K562 (cell line): ENCODE results near the gene SCYGR3. TPM values are rescaled to one million over a fixed set of nuclear protein-coding genes. Genes with fewer than 3 reads are reported as not detected.

Experiments used
- BRD4 ChIP-seq: fragments of 200-600 bp; sonication (generic); IDR thresholded peaks from 2 replicates; pipeline ENCODE4 v1.6.1; 2017; ENCODE audit warnings: inconsistent platforms
- GATAD2A ChIP-seq: fragments of 450-650 bp; IDR thresholded peaks from 2 replicates; pipeline ENCODE4 v1.6.1; 2017
- MCM5 ChIP-seq: fragments of 450-650 bp; IDR thresholded peaks from 2 replicates; pipeline ENCODE4 v1.6.1; 2016; ENCODE audit warnings: low read depth
- NR4A1 ChIP-seq, 2 experiments: fragments of 250-450 bp in 1 of 2; fragments of 450-650 bp in 1 of 2; sonication (Bioruptor Pico) in 1 of 2; IDR thresholded peaks; 2 replicates each; pipeline versions ENCODE4 v1.4.0 to v1.6.1; 2016 to 2020; ENCODE audit warnings: mild to moderate bottlenecking in 2 of 2, missing compliant biosample characterization in 1 of 2, missing genetic modification characterization in 1 of 2, moderate library complexity in 1 of 2
- ZNF764 ChIP-seq: fragments of 250-450 bp; sonication (Bioruptor Pico); IDR thresholded peaks from 2 replicates; pipeline ENCODE4 v1.4.0; 2020; ENCODE audit warnings: low read depth, mild to moderate bottlenecking, moderate library complexity
- polyA plus RNA-seq, 8 experiments: library from polyadenylated mRNA; depleted of rRNA in 4 of 8; stranded (reverse) in 5 of 8; unstranded in 3 of 8; fragments of >200 nt; fragmentation: Nextera tagmentation in 2 of 8; fragmentation: Illumina TruSeq in 1 of 8; extraction: Ambion mirVana in 2 of 8; extraction: Trizol in 1 of 8; gene quantifications; 2 replicates each; pipeline versions ENCODE4 v1.2.1 to v1.2.3, GENCODE V29; 2011 to 2014; ENCODE audit warnings: inconsistent platforms in 1 of 8, missing spikeins in 1 of 8
- total RNA-seq, 7 experiments: library from RNA; depleted of rRNA in 6 of 7; stranded (reverse); fragments of >200 nt in 6 of 7; fragmentation: Illumina TruSeq in 2 of 7; extraction: Trizol in 2 of 7; gene quantifications; 2 replicates each; pipeline versions ENCODE4 v1.2.1 to v1.2.3, GENCODE V29; 2011 to 2021; ENCODE audit warnings: low replicate concordance in 1 of 7
- TF ChIP-seq, protein P1 (sequence below): fragments of 200-600 bp; sonication (generic); IDR thresholded peaks from one replicate; pipeline ENCODE4 v1.6.1; 2012; ENCODE audit warnings: mild to moderate bottlenecking, low read depth, low read length, inconsistent platforms
- TF ChIP-seq, protein P2 (sequence below): sonication (generic); formaldehyde crosslinking; IDR thresholded peaks from 2 replicates; pipeline ENCODE4 v1.9.0; 2022; ENCODE audit warnings: mild to moderate bottlenecking, missing genetic modification reagents
- TF ChIP-seq, protein P3 (sequence below): fragments of 200-800 bp; sonication (Bioruptor generic); IDR thresholded peaks from 2 replicates; pipeline ENCODE4 v1.6.1; 2016; ENCODE audit warnings: missing genetic modification characterization, missing compliant biosample characterization

SCYGR3 gene
- total and polyA plus RNA-seq, 9 of the 15 experiments (the other 6 are each of a cell fraction or from before 2014, with no cell fraction given): not detected

DNA sequence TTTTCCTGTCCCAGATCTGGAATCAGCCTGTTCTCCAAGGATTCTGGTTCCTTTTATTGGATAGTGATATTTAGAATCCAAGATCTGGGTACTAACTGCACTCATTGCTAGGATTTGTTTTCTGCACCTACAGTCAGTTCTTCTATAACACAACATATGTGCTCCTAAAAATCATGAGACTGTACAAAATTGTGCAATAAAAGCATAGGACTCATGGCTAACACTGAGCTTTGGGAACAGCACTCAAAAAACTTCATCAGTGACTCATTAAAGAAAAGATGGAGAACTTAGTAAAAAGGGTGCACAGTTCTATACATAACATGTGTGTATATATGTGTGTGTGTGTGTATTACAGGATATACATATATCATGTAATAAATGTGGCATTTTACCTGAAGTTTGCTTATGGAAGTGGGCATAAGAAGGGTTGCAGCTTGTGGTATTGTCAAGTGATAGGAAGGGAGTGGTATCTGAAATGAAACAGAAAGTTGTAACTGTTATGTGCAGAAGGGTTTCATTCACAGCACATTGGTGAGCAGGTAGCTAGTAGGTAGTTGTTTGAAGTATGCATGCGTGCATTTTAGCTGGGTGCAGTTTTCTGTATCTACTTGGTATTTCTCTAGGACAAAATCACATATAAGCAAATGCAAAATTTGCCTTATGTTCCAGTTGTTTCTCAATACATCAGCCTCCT lies 21.8 kb downstream of the SCYGR3 start (continued):
- TF ChIP-seq, protein P1, sequence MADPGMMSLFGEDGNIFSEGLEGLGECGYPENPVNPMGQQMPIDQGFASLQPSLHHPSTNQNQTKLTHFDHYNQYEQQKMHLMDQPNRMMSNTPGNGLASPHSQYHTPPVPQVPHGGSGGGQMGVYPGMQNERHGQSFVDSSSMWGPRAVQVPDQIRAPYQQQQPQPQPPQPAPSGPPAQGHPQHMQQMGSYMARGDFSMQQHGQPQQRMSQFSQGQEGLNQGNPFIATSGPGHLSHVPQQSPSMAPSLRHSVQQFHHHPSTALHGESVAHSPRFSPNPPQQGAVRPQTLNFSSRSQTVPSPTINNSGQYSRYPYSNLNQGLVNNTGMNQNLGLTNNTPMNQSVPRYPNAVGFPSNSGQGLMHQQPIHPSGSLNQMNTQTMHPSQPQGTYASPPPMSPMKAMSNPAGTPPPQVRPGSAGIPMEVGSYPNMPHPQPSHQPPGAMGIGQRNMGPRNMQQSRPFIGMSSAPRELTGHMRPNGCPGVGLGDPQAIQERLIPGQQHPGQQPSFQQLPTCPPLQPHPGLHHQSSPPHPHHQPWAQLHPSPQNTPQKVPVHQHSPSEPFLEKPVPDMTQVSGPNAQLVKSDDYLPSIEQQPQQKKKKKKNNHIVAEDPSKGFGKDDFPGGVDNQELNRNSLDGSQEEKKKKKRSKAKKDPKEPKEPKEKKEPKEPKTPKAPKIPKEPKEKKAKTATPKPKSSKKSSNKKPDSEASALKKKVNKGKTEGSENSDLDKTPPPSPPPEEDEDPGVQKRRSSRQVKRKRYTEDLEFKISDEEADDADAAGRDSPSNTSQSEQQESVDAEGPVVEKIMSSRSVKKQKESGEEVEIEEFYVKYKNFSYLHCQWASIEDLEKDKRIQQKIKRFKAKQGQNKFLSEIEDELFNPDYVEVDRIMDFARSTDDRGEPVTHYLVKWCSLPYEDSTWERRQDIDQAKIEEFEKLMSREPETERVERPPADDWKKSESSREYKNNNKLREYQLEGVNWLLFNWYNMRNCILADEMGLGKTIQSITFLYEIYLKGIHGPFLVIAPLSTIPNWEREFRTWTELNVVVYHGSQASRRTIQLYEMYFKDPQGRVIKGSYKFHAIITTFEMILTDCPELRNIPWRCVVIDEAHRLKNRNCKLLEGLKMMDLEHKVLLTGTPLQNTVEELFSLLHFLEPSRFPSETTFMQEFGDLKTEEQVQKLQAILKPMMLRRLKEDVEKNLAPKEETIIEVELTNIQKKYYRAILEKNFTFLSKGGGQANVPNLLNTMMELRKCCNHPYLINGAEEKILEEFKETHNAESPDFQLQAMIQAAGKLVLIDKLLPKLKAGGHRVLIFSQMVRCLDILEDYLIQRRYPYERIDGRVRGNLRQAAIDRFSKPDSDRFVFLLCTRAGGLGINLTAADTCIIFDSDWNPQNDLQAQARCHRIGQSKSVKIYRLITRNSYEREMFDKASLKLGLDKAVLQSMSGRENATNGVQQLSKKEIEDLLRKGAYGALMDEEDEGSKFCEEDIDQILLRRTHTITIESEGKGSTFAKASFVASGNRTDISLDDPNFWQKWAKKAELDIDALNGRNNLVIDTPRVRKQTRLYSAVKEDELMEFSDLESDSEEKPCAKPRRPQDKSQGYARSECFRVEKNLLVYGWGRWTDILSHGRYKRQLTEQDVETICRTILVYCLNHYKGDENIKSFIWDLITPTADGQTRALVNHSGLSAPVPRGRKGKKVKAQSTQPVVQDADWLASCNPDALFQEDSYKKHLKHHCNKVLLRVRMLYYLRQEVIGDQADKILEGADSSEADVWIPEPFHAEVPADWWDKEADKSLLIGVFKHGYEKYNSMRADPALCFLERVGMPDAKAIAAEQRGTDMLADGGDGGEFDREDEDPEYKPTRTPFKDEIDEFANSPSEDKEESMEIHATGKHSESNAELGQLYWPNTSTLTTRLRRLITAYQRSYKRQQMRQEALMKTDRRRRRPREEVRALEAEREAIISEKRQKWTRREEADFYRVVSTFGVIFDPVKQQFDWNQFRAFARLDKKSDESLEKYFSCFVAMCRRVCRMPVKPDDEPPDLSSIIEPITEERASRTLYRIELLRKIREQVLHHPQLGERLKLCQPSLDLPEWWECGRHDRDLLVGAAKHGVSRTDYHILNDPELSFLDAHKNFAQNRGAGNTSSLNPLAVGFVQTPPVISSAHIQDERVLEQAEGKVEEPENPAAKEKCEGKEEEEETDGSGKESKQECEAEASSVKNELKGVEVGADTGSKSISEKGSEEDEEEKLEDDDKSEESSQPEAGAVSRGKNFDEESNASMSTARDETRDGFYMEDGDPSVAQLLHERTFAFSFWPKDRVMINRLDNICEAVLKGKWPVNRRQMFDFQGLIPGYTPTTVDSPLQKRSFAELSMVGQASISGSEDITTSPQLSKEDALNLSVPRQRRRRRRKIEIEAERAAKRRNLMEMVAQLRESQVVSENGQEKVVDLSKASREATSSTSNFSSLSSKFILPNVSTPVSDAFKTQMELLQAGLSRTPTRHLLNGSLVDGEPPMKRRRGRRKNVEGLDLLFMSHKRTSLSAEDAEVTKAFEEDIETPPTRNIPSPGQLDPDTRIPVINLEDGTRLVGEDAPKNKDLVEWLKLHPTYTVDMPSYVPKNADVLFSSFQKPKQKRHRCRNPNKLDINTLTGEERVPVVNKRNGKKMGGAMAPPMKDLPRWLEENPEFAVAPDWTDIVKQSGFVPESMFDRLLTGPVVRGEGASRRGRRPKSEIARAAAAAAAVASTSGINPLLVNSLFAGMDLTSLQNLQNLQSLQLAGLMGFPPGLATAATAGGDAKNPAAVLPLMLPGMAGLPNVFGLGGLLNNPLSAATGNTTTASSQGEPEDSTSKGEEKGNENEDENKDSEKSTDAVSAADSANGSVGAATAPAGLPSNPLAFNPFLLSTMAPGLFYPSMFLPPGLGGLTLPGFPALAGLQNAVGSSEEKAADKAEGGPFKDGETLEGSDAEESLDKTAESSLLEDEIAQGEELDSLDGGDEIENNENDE: no peak
- TF ChIP-seq BRD4 (no peak), MCM5 (no peak), NR4A1 (CRISPR knock-in tag; IDR thresholded peaks at IDR 0.05) (no peak), NR4A1 (tag; IDR thresholded peaks at IDR 0.05) (no peak), GATAD2A (no peak), ZNF764 (CRISPR knock-in tag) (no peak)
- TF ChIP-seq, protein P2, sequence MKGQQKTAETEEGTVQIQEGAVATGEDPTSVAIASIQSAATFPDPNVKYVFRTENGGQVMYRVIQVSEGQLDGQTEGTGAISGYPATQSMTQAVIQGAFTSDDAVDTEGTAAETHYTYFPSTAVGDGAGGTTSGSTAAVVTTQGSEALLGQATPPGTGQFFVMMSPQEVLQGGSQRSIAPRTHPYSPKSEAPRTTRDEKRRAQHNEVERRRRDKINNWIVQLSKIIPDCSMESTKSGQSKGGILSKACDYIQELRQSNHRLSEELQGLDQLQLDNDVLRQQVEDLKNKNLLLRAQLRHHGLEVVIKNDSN: no peak
- TF ChIP-seq, protein P3, sequence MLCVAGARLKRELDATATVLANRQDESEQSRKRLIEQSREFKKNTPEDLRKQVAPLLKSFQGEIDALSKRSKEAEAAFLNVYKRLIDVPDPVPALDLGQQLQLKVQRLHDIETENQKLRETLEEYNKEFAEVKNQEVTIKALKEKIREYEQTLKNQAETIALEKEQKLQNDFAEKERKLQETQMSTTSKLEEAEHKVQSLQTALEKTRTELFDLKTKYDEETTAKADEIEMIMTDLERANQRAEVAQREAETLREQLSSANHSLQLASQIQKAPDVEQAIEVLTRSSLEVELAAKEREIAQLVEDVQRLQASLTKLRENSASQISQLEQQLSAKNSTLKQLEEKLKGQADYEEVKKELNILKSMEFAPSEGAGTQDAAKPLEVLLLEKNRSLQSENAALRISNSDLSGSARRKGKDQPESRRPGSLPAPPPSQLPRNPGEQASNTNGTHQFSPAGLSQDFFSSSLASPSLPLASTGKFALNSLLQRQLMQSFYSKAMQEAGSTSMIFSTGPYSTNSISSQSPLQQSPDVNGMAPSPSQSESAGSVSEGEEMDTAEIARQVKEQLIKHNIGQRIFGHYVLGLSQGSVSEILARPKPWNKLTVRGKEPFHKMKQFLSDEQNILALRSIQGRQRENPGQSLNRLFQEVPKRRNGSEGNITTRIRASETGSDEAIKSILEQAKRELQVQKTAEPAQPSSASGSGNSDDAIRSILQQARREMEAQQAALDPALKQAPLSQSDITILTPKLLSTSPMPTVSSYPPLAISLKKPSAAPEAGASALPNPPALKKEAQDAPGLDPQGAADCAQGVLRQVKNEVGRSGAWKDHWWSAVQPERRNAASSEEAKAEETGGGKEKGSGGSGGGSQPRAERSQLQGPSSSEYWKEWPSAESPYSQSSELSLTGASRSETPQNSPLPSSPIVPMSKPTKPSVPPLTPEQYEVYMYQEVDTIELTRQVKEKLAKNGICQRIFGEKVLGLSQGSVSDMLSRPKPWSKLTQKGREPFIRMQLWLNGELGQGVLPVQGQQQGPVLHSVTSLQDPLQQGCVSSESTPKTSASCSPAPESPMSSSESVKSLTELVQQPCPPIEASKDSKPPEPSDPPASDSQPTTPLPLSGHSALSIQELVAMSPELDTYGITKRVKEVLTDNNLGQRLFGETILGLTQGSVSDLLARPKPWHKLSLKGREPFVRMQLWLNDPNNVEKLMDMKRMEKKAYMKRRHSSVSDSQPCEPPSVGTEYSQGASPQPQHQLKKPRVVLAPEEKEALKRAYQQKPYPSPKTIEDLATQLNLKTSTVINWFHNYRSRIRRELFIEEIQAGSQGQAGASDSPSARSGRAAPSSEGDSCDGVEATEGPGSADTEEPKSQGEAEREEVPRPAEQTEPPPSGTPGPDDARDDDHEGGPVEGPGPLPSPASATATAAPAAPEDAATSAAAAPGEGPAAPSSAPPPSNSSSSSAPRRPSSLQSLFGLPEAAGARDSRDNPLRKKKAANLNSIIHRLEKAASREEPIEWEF (CRISPR knock-in tag): no peak
- TF ChIP-seq, all 486 proteins: peak for 0
